Measurements from ENCODE around the gene VAV2.

Gene VAV2

DNA sequence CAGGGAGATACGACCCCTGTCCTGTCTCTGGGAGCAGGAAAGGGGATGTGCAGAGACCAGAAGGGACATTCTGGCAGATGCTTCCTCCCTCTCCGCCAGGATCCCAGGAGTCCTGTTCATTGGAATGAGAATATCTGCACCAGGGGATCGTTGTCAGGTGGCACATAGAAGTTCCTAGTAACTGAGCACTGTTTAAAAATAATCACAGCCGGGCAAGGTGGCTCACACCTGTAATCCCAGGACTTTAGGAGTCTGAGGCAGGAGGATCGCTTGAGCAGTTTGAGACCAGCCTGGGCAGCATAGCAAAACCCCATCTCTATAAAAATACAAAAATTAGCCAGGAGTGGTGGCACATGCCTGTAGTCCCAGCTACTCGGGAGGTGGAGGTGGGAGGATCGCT is 266.2 kb downstream of the VAV2 start:
- in situ Hi-C loops (cut with HindIII; ENCODE audit: low pct_unique_long_range_greater_than_20kb, low sequenced_read_pairs): no loop called here
- no peak for DNase-seq (ENCODE audit: low read depth in 1 of 2, low spot score in 1 of 2)
- no peak for TF ChIP-seq JUND (IDR thresholded peaks at IDR 0.05; ENCODE audit: low read depth)

DNA sequence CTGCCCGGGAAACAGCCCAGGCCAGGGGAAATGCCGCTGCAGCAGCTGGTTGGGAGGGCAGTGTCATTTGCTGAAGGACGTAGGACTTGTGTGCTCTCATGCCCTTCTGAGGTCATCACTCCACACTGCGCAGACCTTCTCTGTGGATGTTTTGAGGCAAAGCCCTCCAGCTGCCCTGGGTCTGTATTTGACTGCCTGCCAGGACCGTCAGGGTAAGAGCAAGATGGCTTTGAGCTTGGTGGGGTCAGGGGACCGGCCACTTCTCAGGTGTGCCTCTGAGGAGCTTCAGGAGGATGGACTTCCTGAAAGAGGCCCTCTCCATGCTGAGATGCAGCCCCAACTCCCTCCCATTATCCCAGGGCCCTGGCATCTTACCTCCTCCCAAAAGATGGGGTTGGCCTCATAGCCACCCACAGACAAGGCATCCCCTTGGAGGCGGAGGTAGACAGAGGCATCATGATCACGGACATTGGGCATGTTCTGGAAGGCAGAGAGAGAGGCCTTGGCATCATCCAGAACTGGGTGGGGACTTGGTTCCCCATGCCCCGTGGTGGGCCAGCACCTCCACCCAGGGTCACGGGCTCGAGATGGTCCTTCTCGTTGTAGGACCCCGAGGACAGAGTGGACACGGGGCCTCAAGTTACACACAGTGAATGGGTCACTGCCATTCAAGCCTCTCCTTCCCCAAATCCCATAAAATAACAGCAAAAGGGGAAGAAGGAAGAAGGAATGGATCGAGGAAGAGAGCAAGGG is 273.4 kb downstream of the VAV2 start:
- in situ Hi-C loops (cut with HindIII; ENCODE audit: low pct_unique_long_range_greater_than_20kb, low sequenced_read_pairs): no loop called here
- no peak for TF ChIP-seq JUND (IDR thresholded peaks at IDR 0.05; ENCODE audit: low read depth)
- DNase-seq (ENCODE audit: low read depth in 1 of 2, low spot score in 1 of 2): no peak

DNA sequence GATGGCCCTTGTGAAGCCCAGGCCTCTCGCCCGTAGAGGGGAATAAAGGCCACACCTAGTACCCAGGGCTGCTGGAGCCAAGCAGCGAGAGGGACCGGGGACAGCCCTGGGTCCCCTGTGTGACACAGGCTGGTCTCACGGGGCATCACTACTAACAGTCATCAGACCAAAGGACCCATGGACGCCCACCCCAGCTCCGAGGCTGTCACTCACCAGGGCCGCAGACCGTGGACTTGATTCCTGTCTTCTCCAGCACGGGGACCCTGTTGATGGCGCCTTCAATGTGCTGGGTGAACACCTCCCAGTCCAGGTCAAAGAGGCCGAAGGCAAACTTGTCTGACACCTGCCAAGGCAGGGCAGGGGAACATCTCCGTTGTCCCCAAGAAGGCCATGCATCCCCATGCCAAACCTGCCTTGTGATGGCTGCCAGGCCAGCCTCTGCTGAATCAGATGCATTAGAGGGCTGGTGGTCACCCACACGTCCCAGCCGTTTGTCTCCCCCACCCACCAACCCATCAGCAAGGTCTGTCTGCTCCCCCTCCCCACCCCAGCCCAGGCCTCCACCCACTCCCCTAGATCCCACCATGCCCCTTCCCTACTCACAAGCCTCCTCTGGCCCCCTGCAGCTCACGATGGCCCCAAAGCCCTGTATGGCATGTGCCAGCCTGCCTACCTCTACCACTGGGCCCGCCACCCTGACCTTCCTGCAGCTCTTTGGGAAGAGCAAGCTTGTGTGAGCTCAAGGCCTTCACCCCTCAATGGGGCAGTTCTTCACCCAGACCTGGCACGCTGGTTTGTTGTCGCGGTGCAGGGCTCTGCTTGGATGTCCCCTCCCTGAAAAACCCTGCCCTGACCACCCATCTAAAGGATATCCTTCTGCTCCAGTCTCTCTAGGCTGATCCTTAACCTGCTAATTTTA is 274.8 kb downstream of the VAV2 start:
- no peak for DNase-seq (ENCODE audit: low read depth in 1 of 2, low spot score in 1 of 2)
- in situ Hi-C loops (cut with HindIII; ENCODE audit: low pct_unique_long_range_greater_than_20kb, low sequenced_read_pairs): no loop called here
- TF ChIP-seq JUND (IDR thresholded peaks at IDR 0.05; ENCODE audit: low read depth): no peak

DNA sequence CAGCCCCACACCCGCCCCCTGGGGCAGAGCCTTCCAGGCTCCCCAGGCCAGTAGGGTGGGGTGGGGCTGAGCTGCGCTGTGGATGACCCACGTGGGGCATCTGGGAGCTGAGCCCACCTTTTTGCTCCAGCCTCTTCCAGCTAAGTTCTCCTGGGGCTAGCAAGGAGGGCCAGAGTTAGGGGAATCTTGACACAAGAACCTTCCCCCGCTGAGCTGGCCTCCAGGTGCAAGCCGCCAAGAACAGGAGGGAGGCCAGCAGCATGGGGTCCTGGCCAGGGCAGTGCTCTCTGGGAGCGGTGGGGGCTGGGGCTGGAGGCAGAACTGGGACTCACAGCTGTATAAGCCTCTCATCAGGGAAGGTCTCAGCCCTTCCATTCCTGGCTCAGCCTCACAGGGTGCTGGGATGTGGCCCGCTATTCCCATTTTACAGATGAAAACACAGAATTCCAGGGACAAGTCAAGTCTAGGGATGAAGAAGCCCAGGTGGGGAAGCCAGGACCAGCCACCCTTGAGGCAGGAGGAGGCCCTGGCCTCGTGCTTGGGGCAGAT is 275.5 kb downstream of the VAV2 start:
- TF ChIP-seq JUND (IDR thresholded peaks at IDR 0.05; ENCODE audit: low read depth): no peak
- in situ Hi-C loops (cut with HindIII; ENCODE audit: low pct_unique_long_range_greater_than_20kb, low sequenced_read_pairs): no loop called here
- DNase-seq (ENCODE audit: low read depth in 1 of 2, low spot score in 1 of 2): no peak

DNA sequence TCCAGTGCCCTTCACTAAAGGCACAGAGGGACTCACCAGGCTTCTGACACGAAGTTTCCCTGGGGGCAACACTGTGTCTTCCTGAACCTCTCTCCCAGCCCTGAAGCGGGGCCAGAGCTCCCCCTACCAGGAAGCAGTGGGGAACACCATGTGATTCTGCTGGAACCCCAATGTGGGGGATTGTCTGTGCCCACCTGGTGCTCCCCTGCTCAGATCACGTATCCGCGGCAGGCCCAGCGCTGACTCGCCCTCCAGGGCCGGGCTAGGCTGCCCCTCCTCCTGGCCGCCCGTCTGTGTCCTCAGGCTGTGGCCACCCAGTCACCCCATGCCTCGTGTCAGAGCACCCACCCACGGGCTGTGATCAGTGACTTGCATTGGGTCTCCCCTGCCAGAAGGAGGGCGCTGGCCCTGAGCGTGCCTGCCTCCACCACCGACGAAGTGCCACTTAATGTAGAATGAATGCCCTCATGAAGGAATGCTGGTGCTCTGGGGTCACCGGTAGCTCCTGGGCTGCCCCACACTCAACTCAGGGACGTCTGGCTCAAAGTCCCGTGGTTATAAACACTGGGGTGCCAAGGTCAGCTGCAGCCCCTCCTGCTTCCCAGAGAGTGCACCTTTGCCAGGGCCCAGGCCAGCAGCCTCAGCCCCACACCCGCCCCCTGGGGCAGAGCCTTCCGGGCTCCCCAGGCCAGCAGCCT is 276.1 kb downstream of the VAV2 start:
- in situ Hi-C loops (cut with HindIII; ENCODE audit: low pct_unique_long_range_greater_than_20kb, low sequenced_read_pairs): no loop called here
- DNase-seq (ENCODE audit: low read depth in 1 of 2, low spot score in 1 of 2): peak in 1 of 2 experiments; percentile 37
- no peak for TF ChIP-seq JUND (IDR thresholded peaks at IDR 0.05; ENCODE audit: low read depth)

DNA sequence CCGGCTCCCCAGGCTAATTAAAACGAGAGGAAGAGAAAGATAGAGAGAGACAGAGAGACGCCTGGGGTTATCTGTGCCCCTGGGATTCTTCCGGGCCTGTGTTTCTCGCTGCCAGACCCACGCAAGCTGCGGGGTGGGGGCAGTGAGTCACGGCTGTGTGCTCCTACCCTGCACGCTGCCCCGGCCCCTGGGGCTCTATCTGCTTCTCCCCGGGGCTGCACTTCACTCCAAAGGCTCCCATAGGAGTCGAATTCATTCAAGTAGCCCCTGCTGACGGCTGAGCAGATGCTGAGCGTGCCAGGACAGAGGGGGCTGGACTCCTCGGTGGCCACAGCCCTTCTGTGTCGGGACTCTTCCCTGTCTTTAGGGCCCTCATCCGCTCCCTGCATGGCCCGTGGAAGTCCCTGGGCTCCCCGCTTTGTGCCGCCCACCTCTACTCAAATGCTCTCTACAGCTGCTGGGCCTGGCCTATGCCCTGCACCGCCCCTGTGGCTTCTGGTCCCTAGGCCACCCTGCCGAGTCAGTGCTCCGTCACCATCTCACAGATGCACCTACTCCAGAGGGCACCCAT is 276.7 kb downstream of the VAV2 start:
- in situ Hi-C loops (cut with HindIII; ENCODE audit: low pct_unique_long_range_greater_than_20kb, low sequenced_read_pairs): no loop called here

DNA sequence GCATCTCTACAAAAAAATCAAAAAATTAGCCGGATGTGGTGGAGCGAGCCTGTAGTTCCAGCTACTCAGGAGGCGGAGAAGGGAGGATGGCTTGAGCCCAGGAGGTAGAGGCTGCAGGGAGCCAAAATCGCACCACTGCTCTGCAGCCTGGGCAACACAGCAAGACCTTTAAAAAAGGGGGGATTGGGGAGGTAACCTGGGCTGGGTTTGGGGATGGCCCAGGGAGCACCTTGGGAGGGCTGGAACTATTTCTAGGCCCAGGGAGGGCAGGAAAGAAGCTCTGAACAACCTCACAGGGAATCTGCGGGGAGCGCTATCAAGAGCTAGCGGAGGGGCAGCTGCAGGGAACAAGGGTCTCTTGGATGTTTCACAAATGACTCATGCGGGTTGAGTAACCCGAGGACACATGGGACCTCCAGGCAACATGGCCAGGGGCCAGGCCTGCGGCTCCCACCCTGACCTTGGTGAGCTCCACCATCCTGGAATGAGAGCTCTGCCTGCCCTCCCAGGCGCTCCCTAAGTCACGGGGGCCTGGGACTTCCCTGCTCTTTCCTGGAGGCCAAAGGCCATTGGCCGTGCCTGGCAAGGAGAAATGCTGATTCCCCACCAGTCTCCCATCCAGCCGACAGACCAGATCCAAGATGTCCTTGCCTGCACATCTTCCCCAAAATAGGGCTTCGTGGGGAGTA is 277.4 kb downstream of the VAV2 start:
- no peak for TF ChIP-seq JUND (IDR thresholded peaks at IDR 0.05; ENCODE audit: low read depth)
- in situ Hi-C loops (cut with HindIII; ENCODE audit: low pct_unique_long_range_greater_than_20kb, low sequenced_read_pairs): no loop called here
- DNase-seq (ENCODE audit: low read depth in 1 of 2, low spot score in 1 of 2): no peak

More for the DNA sequence above, 276.7 kb downstream of the VAV2 start:
- TF ChIP-seq JUND (IDR thresholded peaks at IDR 0.05; ENCODE audit: low read depth): no peak
- no peak for DNase-seq (ENCODE audit: low read depth in 1 of 2, low spot score in 1 of 2)

DNA sequence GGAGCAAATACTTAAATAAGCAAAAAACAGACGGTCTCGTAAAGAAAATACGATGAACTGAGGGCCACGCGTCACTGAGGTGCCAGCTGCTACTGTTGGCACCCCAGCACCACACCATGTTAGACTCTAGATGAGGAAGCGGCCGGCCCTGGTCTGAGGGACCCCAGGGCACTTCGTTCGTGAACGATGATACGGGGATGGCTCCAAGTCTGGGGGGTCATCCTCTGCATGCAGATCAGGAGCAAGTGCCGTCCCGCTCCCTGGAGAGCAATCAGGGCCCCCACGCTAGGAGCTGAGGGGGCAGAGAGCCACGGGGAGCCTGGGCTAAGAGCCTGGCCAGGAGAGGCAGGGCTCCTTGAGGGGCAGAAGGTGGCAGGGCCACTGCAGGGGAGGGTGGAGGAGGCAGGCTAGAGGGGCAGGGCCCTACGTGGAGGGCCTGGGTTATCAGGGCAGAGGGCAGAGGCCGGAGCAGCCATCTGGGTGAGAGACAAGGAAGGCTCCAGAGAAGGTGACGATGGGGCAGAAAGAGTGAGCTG is 278.1 kb downstream of the VAV2 start:
- no peak for DNase-seq (ENCODE audit: low read depth in 1 of 2, low spot score in 1 of 2)
- in situ Hi-C loops (cut with HindIII; ENCODE audit: low pct_unique_long_range_greater_than_20kb, low sequenced_read_pairs): no loop called here
- no peak for TF ChIP-seq JUND (IDR thresholded peaks at IDR 0.05; ENCODE audit: low read depth)

DNA sequence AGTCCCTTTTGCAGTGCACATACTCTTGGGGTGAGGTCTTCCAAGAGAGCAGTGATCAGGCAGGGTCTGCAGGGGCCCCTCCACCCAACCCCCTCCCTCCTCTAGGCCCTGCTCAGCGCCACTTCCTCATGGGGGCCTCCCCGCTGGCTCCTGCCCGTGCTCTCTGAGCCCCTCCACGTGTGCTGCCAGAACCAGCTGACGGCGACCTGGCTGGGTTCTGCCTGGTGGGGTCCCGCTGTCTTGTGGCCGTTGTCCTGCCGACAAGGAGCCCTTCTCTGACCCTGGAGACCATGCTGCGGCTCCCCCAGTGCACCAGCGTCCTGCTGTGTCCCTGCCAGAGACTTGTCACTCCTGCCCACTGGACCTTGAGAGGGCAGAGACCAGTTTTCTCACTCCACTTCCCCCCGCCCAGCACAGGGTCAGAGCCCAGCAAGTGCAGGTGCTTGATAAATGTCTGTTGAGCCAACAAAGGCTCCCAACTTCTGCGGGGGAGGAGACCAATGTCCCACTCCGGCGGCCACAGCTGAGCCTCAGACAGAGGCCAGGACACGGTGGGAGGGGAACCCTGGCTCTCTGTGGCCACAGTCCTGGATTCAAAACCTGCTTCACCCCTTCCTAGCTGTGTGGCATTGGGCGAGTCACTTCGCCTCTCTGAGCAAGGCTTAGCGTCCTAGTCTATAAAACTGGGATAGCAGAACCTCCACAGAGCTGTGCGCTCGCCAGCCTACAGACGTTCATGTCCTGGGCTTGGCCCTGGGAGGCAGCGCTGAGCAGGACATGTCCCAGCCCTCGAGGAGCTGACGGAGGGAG is 278.8 kb downstream of the VAV2 start:
- in situ Hi-C loops (cut with HindIII; ENCODE audit: low pct_unique_long_range_greater_than_20kb, low sequenced_read_pairs): no loop called here
- no peak for DNase-seq (ENCODE audit: low read depth in 1 of 2, low spot score in 1 of 2)
- no peak for TF ChIP-seq JUND (IDR thresholded peaks at IDR 0.05; ENCODE audit: low read depth)

DNA sequence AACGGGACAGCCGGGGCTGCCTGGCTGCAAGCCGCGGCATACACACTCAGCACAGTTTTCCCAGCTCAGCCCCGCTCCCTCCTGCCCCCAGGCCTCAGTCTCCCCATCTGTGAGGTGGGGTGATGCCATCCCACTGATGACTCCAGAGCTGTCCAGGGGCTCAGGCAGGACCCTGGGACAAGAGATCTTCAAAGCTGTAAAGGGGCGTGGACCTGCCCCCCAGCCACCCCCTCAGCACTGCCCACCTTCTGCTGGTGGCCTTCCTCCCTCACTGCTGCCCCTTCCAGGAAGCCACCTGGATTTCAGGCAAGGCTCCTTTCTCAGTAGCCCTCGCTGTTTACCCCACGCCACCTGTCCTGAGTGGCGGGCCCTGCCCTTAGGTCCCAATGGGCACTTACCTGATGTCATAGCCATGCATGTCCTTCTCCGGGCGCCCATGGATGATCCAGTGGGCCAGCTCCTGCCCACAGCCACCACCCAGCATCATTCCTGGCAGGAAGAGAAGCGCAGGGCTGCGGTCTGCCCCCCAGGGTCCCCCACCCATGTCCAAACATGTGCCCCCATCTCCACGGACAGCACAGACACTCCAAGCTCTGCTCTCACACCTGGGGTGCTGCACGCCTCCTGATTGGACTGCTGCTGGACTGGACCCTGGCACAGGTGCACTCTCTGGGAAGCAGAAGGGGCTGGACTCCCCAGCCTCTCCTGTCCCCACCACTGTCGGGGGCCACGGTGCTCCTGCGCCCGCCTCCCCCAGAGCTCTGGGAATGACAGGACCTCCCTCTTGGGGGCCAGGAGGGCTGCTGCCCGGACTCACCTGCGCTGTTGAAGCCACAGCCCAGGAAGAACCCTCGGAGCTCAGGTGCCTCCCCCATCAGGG is 279.7 kb downstream of the VAV2 start:
- in situ Hi-C loops (cut with HindIII; ENCODE audit: low pct_unique_long_range_greater_than_20kb, low sequenced_read_pairs): no loop called here
- TF ChIP-seq JUND (IDR thresholded peaks at IDR 0.05; ENCODE audit: low read depth): no peak
- DNase-seq (ENCODE audit: low read depth in 1 of 2, low spot score in 1 of 2): no peak
